B cell (primary cell): Measurements from ENCODE around the gene CCDC85B. TPM values are rescaled to one million over a fixed set of nuclear protein-coding genes. Genes with fewer than 3 reads are reported as not detected.

Experiments used
- ATAC-seq: fragments of 200-7000 bp; cut with Tn5 transposase; one replicate; pipeline ENCODE4 v1.10.0; 2021; ENCODE audit warnings: low read depth, mild to moderate bottlenecking, moderate number of reproducible peaks, moderate library complexity
- CTCF ChIA-PET: fragments of 350-600 bp; sonication (Branson Sonifier 250); formaldehyde crosslinking; loops from one replicate; lab custom pipeline; 2021; ENCODE audit warnings: antibody characterized with exemption, inconsistent platforms; lab: Charles Lee
- POLR2A ChIA-PET: fragments of 350-600 bp; sonication (Branson Sonifier 250); formaldehyde crosslinking; loops from one replicate; lab custom pipeline; 2021; ENCODE audit warnings: antibody characterized with exemption; lab: Charles Lee
- DNase-seq: peaks from one replicate; pipeline ENCODE4 v3.0.0; 2013
- H2AFZ ChIP-seq: 2 replicates; pipeline ENCODE4 v1.6.1; 2012; ENCODE audit warnings: mild to moderate bottlenecking, low read depth, low read length; ENCODE audit not compliant: insufficient read depth, poor library complexity, severe bottlenecking
- H3K27ac ChIP-seq, 2 donors: 1 replicate in 1 of 2; 2 replicates in 1 of 2; pipeline ENCODE4 v1.5.1; 2012 to 2013; ENCODE audit warnings: low read length in 2 of 2, mild to moderate bottlenecking in 2 of 2, moderate library complexity in 1 of 2
- H3K27me3 ChIP-seq, 4 experiments: fragments of 200-600 bp in 1 of 4; sonication (generic) in 1 of 4; replicated peaks in 1 of 4; 1 replicate in 2 of 4; 2 replicates in 2 of 4; pipeline versions ENCODE4 v1.6.1 to v1.7.0; 2013 to 2016; ENCODE audit warnings: low read length in 3 of 4, mild to moderate bottlenecking in 2 of 4, mixed read lengths in 1 of 4, moderate library complexity in 1 of 4; ENCODE audit not compliant: insufficient read depth in 4 of 4, control insufficient read depth in 3 of 4; ENCODE audit errors: control extremely low read depth in 1 of 4
- H3K36me3 ChIP-seq, 2 experiments: replicated peaks in 1 of 2; 1 replicate in 1 of 2; 2 replicates in 1 of 2; pipeline versions ENCODE4 v1.6.1 to v1.7.1; 2013; ENCODE audit warnings: low read length in 1 of 2; ENCODE audit not compliant: insufficient read depth in 2 of 2, control insufficient read depth in 1 of 2; ENCODE audit errors: control extremely low read depth in 1 of 2, extremely low read depth in 1 of 2
- H3K4me1 ChIP-seq, 2 donors: fragments of 200-600 bp in 1 of 2; sonication (generic) in 1 of 2; 1 replicate in 1 of 2; 2 replicates in 1 of 2; pipeline versions ENCODE4 v1.5.1 to v1.6.1; 2013 to 2017; ENCODE audit warnings: low read length in 2 of 2; ENCODE audit not compliant: control insufficient read depth in 2 of 2, insufficient read depth in 2 of 2
- H3K4me2 ChIP-seq: replicated peaks from 2 replicates; pipeline ENCODE3; 2012; ENCODE audit warnings: mild to moderate bottlenecking, low read depth, low read length; ENCODE audit not compliant: poor library complexity, severe bottlenecking
- H3K4me3 ChIP-seq, 5 experiments: fragments of 200-600 bp in 1 of 5; sonication (generic) in 1 of 5; 1 replicate in 3 of 5; 2 replicates in 2 of 5; pipeline versions ENCODE4 v1.5.1 to v1.7.0; 2011 to 2016; ENCODE audit warnings: low read length in 4 of 5, mild to moderate bottlenecking in 4 of 5, low read depth in 2 of 5, control low read depth in 1 of 5, moderate library complexity in 1 of 5; ENCODE audit not compliant: insufficient read depth in 1 of 5; ENCODE audit errors: control extremely low read depth in 1 of 5, extremely low read depth in 1 of 5
- H3K79me2 ChIP-seq: fragments of 200-600 bp; sonication (generic); one replicate; pipeline ENCODE4 v1.6.0; 2016; ENCODE audit warnings: low read length; ENCODE audit not compliant: control insufficient read depth, insufficient read depth
- H3K9ac ChIP-seq: fragments of 200-600 bp; sonication (generic); 2 replicates; pipeline ENCODE4 v1.6.1; 2017; ENCODE audit warnings: mild to moderate bottlenecking, low read length, moderate library complexity
- H3K9me3 ChIP-seq, 3 donors: one replicate each; pipeline versions ENCODE4 v1.6.1 to v1.7.1; 2013; ENCODE audit warnings: low read length in 2 of 3; ENCODE audit not compliant: control insufficient read depth in 2 of 3, insufficient read depth in 1 of 3; ENCODE audit errors: control extremely low read depth in 1 of 3
- H4K20me1 ChIP-seq: 2 replicates; pipeline ENCODE4 v1.6.0; 2012; ENCODE audit warnings: mild to moderate bottlenecking, low read length; ENCODE audit not compliant: insufficient read depth, control insufficient read depth, poor library complexity, severe bottlenecking
- H3K27ac Mint-ChIP-seq: one replicate; pipeline ENCODE4 v1.8.0; 2021; ENCODE audit warnings: mixed read lengths
- H3K27me3 Mint-ChIP-seq: one replicate; pipeline ENCODE4 v1.8.0; 2021; ENCODE audit warnings: mixed read lengths
- H3K4me1 Mint-ChIP-seq: one replicate; pipeline ENCODE4 v1.8.0; 2021; ENCODE audit warnings: mixed read lengths
- H3K4me3 Mint-ChIP-seq: one replicate; pipeline ENCODE4 v1.8.0; 2021; ENCODE audit warnings: mixed read lengths
- H3K9me3 Mint-ChIP-seq: one replicate; pipeline ENCODE4 v1.8.0; 2022; ENCODE audit warnings: mixed read lengths; ENCODE audit not compliant: insufficient read depth
- EZH2 ChIP-seq: IDR thresholded peaks from 2 replicates; pipeline ENCODE4 v1.6.1; 2012; ENCODE audit warnings: borderline replicate concordance, low read depth, mild to moderate bottlenecking, moderate library complexity, low read length; ENCODE audit not compliant: insufficient read depth, poor library complexity, severe bottlenecking
- WGBS: methylation state at CpG from one replicate; pipeline ENCODE4 v1.1.5; 2013; ENCODE audit warnings: missing lambda C conversion rate; ENCODE audit not compliant: insufficient coverage; 5-methylcytosine and 5-hydroxymethylcytosine counted together
- intact Hi-C: fragments of 100-400 bp; cut with micrococcal nuclease; formaldehyde crosslinking; loops from one replicate; pipeline ENCODE4 v1.10.0; 2022
- polyA plus RNA-seq: library from polyadenylated mRNA; depleted of rRNA; stranded (reverse); fragments of >200 nt; gene quantifications from 2 replicates; pipeline ENCODE4 v1.2.3, GENCODE V29; 2012
- total RNA-seq, 2 donors: library from RNA; stranded (reverse); fragments of 120-200 nt in 1 of 2; gene quantifications; 1 replicate in 1 of 2; 2 replicates in 1 of 2; pipeline versions ENCODE4 v1.2.3 to v1.2.4, GENCODE V29; 2013 to 2022
- TF ChIP-seq, protein P1 (sequence below): fragments of 200-600 bp; IDR thresholded peaks from one replicate; pipeline ENCODE4 v1.8.0; 2022; ENCODE audit warnings: antibody characterized with exemption, mild to moderate bottlenecking

The CCDC85B gene
- total and polyA plus RNA-seq, 2 donors (not counting 1 experiment from before 2014, with no cell fraction given): 18.2 to 39.5 TPM

DNA sequence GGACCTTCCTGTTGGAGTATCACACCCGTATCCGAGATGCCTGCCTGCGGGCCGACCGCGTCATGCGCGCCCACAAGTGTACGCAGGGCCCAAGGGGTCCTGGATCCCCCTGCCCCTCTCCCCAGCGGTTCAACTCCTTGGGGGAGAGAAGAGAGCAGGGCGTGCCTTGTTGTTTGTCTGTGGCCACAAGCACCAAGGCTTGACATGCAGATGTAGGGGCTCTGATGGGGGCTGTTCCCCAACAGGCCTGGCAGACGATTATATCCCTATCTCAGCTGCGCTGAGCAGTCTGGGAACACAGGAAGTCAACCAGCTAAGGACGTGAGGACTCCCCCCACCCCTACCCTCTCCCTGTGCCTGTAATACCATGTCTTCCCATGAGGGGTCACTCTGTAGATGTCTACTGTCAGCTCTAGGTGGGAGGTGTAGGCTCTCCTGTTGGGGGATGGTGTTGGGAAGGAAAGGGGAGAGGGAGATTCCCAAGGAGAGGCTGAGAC lies 39.3 kb upstream of the CCDC85B start:
- 95% methylated on average over 12 of the region's 14 CpGs for WGBS
- Mint-ChIP-seq H3K9me3 (no peaks in the 10 kb centered on the region), H3K27ac (no peak overlapping the region), H3K27me3 (no peaks in the 10 kb centered on the region), H3K4me1 (peaks cover 24% of the 10 kb centered on the region), H3K4me3 (no peak overlapping the region)
- no peak for TF ChIP-seq EZH2
- TF ChIP-seq, protein P1, sequence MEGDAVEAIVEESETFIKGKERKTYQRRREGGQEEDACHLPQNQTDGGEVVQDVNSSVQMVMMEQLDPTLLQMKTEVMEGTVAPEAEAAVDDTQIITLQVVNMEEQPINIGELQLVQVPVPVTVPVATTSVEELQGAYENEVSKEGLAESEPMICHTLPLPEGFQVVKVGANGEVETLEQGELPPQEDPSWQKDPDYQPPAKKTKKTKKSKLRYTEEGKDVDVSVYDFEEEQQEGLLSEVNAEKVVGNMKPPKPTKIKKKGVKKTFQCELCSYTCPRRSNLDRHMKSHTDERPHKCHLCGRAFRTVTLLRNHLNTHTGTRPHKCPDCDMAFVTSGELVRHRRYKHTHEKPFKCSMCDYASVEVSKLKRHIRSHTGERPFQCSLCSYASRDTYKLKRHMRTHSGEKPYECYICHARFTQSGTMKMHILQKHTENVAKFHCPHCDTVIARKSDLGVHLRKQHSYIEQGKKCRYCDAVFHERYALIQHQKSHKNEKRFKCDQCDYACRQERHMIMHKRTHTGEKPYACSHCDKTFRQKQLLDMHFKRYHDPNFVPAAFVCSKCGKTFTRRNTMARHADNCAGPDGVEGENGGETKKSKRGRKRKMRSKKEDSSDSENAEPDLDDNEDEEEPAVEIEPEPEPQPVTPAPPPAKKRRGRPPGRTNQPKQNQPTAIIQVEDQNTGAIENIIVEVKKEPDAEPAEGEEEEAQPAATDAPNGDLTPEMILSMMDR: peak; percentile 47
- peak; percentile 24 for ATAC-seq
- H3K27me3 ChIP-seq: no peaks in the 10 kb centered on the region
- intact Hi-C loops: no loop called here
- H3K9ac ChIP-seq: no peak overlapping the region
- H3K4me2 ChIP-seq: no peak overlapping the region
- DNase-seq: no peak
- H3K79me2 ChIP-seq: peaks cover 29% of the 10 kb centered on the region
- H3K4me3 ChIP-seq: no peak overlapping the region
- POLR2A ChIA-PET: interaction anchor here (0.6 kb wide), 2 partner anchors 7 to 117 kb away, joined by 3 to 8 read pairs; no protein-coding TSS in a partner anchor
- H3K4me1 ChIP-seq: peaks cover 6 to 15% of the 10 kb centered on the region in 2 donors
- no peak overlapping the region for H3K27ac ChIP-seq
- H3K36me3 ChIP-seq: peaks cover 0 to 58% of the 10 kb centered on the region in 2 experiments
- H2AFZ ChIP-seq: no peak overlapping the region
- peaks cover 57% of the 10 kb centered on the region for H4K20me1 ChIP-seq
- CTCF ChIA-PET: interaction anchor here (2.8 kb wide), 1 partner anchor 9 kb away, joined by 15 read pairs; the partner anchor contains the start of gene MUS81
- H3K9me3 ChIP-seq: peaks cover 0 to 15% (median 0%) of the 10 kb centered on the region in 3 donors

DNA sequence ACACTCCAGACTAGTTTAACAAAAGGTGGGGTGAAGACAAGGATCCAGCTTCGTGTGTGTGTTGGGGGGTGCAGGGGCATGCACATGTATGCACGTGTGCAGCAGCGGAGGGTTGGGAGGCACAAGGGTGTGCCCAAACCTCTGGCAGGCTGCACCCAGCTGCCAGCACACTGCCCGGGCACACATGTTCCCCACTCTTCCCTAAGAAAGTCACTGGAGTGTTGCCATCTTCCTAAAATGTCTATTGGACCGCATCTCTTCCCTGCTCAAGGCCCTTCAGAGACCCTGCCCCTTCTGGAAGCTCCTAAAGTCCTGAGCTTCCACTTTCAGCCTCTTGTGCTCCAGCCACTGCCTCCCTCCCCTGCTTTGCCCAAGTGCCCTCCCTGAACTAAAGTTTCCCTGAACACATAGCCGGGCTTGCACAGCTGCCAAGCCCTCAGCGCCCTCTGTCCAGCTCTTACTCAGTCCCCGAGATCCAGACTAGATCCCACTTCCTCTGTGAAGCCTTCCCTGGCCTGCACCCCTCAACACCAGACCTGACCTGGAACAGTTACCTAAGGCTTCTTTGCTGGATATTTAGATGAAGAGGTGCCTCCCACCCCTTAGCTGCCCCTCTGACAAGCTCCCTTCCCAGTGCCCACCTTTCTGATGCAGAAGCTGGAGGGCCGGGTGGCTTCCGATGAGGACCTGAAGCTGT lies 38.5 kb upstream of the CCDC85B start:
- CTCF ChIA-PET: interaction anchor here (2.8 kb wide), 1 partner anchor 8 kb away, joined by 15 read pairs; the partner anchor contains the start of gene MUS81
- Mint-ChIP-seq H3K27ac (peak overlapping the region; percentile 51), H3K4me3 (no peak overlapping the region), H3K4me1 (peaks cover 32% of the 10 kb centered on the region), H3K27me3 (no peaks in the 10 kb centered on the region), H3K9me3 (no peaks in the 10 kb centered on the region)
- Histone ChIP-seq H3K4me2 (no peak overlapping the region), H3K36me3 (peaks cover 0 to 62% of the 10 kb centered on the region in 2 experiments), H3K79me2 (peaks cover 38% of the 10 kb centered on the region), H2AFZ (no peak overlapping the region), H3K4me1 (peaks cover 11 to 22% of the 10 kb centered on the region in 2 donors), H3K27ac (no peak overlapping the region), H4K20me1 (peaks cover 66% of the 10 kb centered on the region), H3K9ac (no peak overlapping the region), H3K9me3 (peaks cover 0 to 15% (median 0%) of the 10 kb centered on the region in 3 donors), H3K4me3 (no peak overlapping the region), H3K27me3 (no peaks in the 10 kb centered on the region)
- TF ChIP-seq EZH2: no peak
- DNase-seq (peak; percentile 19), ATAC-seq (no peak)
- WGBS: 95% methylated on average over 10 of the region's 10 CpGs
- intact Hi-C loops: no loop called here
- POLR2A ChIA-PET: no interaction called here
